GM21381 (cell line): Measurements from ENCODE around the gene PLCL1.

Experiments used
- ATAC-seq: cut with Tn5 transposase; IDR thresholded peaks from one replicate; pipeline ENCODE4 v1.9.1; 2021; ENCODE audit warnings: mild to moderate bottlenecking, moderate library complexity; ENCODE audit not compliant: unreplicated experiment

PLCL1 gene

DNA sequence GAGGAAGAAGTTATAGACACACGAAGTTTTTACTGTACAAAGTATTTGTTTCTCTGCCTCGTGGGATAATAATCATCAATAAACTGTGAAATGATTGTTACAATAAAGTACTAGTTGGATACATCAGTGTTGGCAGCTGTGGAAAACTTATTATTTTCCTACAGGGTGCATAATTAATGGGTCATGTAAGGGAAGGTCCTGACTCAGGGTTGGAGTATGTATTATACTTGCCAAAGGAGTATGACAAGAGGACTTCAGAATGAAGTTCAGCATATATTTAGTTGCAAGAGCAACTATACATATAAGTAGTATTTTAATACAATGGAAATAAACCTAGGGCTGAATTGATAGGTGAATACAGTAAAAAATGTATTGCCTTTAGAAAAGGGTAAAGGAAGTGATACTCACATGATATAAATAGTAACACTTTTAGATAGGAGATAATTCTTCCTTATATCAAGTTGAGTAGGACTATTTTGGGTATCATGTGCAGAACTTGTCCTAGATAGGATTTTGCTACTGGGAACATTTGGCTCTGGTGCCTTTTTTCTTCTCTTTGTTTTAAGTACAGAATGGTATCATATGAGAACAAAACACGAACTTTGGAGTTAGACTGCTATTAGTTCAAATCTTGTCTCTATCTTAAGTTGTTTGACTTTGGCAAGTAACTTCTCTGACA is 79.1 kb downstream of the PLCL1 start:
- no peak for ATAC-seq

DNA sequence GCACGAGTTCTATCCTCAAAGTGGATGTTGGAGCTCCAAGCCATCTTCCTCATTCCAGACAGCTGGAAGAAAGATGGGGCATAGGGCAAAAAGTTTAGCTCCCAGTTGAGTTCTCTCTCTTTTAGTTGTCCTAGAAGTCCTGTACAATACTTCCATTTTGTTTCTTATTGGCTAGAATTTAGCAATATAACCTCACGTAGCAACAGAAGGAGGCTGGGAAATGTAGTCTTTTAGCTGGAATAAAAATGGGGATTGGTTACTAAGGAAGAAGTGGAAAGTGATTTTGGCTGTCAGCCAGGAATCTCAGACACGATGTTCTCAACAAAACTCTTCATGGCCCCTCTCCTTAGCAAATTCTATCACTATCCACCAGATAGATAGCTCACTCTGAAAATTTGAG is 79.9 kb downstream of the PLCL1 start:
- ATAC-seq: no peak

DNA sequence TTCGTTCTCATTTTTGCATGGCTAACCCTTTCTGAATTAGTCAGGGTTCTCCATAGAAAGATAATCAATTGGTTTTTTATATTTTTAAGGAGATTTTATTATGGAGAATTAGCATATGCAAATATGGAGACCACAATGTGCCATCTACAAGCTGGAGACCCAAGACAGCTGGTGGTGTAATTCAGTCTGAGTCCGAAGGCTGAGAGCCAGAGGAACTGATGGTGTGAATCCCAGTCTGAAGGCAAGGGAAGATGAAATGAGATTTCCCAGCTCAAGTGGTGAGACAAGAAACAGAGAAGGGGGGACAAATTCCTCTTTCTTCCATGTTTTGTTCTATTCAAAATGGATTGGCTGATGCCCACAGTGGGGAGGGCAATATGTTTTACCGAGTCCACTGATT is 80.7 kb downstream of the PLCL1 start:
- no peak for ATAC-seq

DNA sequence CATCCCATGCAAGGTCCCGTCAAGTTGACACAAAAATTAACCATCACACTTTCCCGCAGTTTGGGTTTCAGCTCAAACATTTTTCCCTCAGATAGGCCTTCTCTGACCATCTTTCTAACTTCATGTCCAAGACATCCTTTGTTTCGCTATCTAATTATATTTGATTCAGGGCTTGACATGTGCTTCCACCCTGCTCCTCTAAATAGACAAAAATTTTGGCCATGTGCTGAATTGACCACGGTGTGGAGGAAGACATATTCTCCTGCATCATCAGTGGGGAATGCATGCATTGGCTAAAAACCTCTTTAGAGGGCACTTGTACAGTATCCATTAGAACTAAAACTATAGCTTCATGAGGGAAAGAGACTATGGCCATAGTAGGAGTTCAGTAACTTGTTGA is 81.2 kb downstream of the PLCL1 start:
- no peak for ATAC-seq

DNA sequence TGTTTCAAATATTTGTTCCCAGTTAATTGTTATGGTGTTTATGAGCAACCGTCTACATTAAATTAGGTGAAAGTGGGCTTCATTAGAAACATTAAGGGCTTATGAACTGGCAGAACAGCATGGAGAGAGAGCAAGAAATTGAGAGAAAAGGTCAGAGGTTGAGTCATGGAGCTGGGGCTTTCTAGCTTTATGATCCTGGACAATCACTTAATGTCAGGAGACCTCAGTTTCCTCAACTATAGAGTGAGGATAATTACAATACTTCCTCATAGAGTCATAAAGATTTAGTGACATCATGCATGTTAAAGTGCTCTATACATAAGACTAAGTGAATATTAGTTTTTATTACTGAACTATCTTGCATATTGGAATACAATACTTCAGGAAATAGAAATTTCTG is 83.9 kb downstream of the PLCL1 start:
- no peak for ATAC-seq

DNA sequence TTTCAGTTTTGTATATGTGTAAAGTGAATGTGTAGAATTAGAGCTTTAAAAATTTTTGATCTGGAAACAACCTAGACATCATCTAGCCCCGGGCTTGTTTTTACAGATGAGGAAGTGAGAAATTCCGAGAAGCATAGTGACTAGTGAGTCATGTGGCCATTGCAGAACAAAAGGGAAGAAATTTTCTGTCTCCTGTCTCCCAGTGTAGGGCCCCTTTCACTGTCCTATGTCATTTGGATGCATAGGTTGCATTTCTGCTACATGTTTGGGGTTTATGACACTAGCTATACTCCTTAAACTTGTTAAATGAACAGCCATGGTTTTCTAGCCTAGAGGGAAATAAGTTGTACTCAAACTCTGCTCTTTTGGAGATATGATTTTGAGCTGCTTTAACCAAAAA is 84.6 kb downstream of the PLCL1 start:
- peak; percentile 97 for ATAC-seq

DNA sequence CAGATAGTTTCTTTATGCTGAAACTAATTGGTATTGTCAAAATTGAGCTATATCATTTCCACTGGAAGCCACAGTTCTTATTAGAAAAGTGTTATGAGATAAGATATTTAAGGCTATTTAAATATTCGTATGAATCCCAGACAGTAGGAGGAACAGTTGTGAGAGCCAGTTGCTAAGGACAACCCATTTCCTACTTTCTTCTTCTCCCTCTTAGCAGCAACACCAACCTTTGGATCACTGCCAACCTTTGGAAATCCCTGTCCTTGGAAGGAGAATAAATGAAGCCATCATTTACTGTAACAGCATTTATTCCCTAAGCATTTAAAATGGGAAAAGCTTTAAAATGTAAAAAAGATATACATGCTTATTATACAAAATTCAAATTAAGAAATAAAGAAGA is 85.8 kb downstream of the PLCL1 start:
- ATAC-seq: no peak

DNA sequence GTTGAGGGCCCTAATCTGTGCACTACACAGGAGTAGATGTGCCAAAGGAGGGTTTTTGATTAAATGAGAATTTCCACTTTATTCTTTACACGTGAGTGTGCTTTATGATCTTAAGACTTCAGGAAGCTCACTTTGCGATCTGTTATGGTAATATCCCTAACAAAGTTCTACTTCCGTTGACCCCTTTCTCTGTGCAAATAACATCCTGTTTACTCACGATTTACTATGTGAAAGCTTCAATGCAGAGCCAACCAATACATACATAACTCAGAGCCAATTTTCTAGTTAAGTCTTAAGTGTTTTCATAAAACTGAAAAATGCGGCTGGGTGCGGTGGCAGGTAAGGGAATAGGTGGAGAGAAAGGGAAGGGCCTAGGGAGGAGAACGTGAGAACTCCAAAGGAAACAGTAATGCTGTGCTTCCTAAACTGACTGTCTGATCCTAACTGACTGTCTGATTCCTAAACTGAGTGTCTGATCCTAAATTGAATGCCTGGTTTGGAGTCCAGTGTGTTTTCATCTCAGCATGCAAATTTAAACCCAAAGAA is 87.6 kb downstream of the PLCL1 start:
- no peak for ATAC-seq

DNA sequence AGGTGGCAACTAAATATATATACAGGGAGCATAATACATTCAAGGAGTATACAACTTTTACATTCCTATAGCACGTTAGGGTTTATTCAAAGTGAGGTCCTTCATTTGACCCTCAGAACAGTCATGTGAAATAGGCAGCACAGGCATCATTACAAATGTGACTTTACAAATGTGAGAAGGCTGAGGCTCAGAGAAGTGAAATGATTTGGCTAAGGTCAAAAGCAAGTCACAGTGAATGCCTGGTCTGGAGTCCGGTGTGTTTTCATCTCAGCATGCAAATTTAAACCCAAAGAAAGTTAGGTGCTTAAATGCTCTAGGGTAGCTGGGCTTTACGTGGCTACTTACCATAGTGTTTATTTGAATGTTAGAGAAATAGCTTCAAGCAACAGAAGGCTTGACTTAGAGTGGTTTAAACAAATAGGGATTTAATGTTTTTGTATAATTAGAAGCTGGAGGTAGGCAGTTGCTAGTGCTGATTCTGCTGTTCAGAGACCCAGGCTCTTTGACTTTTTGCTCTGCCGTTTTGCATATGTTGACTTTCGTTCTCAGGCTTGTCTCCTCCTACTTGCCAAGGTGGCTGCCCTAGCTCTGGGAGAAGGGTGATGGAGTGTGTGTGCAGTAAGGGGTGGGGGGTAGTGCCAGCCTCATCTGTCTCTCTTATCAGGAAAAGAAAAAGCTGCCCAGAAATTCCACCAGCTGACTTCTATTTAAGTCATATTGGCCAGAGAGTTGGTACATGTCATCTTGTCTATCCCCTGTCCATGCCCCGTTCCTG is 89.2 kb downstream of the PLCL1 start:
- no peak for ATAC-seq

DNA sequence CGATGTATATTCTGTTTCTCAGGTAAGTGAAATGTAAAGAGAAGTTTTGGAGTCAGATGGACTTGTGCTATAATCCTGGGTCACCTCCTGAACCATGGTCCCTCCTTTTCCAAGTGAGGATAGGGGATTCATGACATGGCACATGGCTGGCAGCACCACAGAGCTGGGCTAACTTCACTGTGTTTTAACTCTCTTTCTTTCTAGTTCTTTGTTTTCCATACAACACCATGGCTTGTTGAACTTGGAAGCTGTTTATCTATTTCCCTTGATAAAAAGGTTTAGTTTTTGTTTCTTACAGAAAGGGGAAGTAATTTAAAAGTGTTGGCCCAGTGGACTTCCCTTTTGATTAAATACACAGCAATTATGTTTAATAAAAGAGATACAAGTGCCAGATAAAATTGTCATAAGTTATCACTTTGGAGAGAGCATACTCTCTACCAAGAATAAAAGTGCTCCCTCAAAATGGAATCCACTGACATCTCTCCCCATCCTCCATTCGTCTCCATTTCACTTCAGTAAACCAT is 90.4 kb downstream of the PLCL1 start:
- no peak for ATAC-seq

DNA sequence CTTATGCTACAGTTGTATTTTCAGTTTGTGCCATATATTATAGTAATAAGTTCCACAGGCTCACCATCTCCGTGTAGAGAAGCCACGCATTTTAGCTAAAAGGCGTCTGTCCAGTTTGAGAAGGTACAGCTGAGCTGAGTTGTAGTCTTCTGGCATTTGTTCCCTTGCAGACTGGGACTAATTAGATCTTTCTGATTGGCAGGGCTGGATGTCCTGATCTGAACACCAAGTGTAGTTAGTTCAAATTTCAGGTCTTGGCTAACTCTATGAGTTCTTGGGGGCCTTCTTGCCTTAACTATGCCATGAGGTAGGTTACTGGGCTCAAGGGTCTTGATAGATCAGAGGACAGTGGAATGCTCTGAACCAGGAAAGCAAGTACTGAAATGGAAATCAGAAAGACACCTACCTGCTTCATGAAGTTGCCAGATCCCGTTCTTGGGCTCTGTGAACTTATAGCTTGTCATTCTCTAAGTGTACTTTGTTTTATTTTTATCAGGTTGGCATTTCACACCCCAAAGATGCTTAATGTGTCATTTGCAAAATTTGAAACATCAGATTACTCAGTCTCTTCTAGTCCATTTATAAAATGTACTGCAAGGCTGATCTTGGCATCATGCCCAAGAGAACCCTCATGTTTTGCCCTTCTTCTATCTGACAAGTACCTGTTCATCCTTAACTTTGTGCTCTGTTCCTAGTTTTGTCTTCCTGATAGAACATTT is 93.7 kb downstream of the PLCL1 start:
- no peak for ATAC-seq

DNA sequence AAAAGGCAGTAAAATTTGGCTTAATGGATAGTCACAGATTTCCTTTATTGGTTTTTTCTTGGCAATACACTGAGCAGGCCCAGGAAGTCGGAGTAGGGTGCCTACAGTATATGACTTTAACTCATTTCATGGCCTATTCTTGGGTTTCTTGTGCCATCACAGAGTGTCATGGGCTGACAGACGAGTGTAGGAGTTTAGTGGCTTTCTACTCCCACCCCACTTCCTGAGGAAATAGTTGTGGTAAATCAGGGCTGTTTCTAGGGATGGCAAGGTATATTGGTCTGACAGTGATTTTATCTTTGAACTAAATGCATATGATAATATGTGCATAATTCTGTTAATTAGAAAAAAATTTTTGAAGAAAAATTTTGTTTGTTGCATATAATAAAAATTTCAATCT is 100.1 kb downstream of the PLCL1 start:
- ATAC-seq: no peak

DNA sequence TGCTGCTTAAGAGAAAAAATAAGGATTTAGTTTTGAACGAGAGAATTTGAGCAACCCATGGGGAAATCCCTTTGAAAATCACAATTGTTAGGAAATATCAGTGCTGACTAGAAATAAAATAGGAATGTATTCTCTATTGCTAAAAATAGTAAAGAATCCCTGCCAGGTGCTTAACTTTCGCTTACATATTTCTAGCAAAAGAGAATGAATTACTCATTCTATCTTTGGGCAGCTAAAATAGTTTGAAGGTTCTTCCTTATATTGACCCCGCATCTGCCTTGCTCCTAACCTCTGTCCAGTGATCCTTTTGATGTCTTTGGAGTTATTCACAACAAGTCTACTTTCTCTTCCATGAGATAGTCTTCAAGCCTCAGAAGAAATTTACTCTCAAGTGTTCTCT is 103.8 kb downstream of the PLCL1 start:
- ATAC-seq: no peak

DNA sequence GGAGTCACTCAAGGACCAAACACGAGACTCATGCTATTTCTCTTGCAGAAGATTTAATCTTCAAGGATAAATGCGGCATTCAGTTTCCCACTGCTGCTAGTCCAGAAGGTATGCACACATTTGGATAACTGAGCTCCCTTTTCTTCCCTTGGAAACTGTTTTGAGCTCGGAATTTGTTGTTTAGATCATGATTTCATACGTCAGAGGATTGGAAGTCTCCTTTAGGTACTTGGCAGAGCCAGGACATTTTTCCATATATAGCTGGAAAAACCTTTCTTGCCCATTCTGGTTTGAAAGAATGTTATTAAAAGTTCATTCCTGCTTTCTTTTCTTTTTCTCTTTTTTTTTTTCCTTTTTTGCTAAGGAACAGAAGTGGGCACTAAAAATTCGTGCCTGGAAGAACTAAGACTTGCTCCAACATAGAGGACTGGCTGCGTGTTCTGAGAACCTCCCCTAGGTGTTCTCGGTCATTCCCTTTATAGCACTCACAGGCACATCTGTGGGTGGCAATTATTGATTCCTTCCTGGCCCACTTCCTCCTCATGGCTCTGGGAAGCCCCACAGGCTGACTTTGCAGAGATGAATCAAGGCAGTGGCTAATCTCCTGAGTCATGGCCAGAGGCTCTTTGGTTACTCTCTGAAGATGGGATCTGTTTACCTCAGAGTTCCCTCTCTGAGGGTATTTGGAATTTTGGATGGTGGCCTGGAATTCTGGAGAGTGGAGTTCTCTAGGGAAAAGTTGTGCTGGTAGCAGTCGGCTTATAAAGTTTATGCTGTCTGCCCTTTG is 104.8 kb downstream of the PLCL1 start:
- ATAC-seq: no peak

DNA sequence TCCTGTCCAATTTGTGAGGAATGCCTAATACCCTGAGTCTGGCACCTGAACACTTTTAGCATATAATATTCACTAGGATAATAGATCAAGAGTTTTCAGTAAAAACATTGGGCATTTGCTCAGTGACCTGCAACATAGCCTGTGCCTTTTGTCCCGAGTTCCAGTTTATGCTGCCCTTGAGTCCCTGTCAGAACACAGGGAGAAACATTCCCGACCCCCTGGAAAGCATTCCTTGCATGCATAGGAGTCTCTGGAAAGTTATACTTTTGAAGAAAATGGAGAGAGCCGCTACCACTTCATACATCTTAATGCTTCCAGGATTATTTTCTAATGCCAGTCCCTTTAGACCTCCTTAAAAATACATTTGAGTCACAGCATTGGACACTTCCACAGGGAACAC is 107.3 kb downstream of the PLCL1 start:
- ATAC-seq: no peak

DNA sequence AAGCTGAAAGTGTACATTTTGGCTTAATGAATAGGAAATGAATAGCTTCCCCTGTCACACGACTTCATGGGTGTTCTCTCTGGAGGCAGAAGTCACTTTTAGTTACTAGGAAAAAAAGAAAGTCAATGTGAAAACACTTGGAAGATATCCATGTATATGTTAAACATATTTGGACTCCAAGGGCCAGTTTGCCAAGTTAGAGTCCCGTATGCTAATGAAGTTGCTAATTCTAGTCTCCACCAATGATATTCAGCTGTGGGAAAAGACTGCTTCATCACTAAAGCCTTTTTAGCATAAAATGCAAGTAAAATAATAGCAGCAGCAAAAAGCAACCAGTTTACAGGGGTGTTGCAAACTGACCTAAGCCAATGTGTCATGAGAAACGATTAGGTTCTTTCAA is 108.7 kb downstream of the PLCL1 start:
- no peak for ATAC-seq

DNA sequence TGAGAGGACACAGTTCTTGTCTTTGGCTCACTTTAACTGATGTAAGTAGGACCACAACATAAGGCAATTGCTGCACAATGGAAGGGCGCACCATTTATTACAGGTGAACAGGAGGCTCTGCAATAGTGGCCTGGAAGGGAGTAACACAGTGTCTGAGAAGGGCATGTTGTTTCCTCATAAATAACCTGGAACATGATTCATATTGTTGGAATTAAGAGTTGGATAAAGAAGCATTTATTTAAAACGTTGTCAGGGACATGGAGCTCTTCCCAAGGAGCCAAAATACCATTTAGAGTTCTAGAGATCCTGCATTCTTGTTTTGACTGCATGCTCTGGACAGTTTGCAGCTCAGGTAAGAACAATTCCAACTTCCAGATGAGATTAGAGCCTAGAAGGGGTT is 110.4 kb downstream of the PLCL1 start:
- no peak for ATAC-seq

DNA sequence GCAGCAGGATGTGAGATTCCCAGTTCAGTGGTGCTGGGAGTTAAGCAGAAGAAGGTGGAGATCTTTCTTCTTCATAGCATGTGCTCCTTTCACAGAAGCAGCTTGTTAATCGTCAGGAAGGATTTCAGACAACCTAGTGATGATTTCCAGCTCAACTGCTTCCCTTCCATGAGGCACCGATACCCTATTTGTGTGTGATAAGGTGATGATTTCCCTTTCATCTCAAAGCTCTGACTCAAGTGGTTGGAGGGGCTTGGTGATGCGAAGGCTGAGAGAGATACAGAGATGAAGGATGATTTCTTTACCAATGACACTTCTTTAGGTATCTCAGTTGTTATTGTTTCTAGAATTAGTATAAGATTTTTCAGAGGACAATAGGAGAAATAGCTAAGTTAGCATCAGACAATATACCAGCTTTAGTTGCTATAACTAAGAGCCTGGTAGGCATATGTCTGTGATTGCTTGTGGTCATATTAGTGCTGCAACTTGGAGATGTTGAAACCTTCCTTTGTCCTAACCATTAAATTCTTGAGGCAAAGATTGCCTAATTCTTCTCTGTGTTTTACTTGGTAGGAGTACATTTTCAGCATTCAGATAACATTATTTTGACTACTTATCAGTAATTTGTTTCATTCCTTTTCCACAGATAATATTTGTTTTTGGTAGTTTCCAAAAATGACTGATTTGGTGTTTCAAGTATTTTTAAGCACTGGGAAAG is 111.3 kb downstream of the PLCL1 start:
- no peak for ATAC-seq

DNA sequence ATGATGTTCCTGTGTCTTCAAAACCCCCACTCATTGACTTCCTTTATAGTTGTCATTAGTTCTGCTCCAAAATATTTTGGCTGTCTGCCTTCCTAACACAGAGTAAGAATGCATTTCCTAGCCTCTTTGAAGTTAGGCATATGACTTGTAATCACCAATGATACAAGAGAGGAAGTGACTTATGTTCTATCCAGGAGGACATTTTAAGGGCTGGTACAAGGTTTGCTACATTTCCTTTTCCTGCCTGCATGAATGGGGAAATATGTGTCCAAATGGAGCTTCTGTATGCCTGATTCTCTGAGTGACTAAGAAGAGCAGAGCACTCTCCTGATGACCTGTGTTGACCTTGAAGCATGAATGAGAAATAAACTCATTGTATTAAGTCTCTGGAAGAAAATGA is 115.1 kb downstream of the PLCL1 start:
- ATAC-seq: no peak

DNA sequence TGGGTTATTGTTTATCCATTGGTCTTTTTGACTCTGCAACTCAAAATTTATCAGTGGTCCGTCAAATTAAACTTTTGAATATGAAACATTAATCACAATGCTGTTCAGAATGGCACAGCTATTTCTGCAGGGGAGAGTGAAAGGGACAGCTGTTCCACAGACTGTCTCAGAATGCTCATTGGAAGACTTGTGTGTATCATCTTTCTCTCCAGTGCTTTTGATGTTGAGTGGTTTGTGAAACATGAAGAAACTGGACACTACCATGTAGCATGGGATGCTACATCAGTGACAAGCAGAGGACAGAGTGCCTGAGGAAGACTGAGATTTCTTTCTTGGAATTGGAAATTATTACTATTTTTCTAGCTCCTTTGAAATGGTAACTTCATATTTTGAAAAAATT is 115.7 kb downstream of the PLCL1 start:
- no peak for ATAC-seq
